Mesenteric fat pad (tissue), 1 donor: ENCODE measurements around the gene RBMS1. TPM values are rescaled to one million over a fixed set of nuclear protein-coding genes. Genes with fewer than 3 reads are reported as not detected.

ENCODE experiments used
- DNase-seq: peaks from one replicate; pipeline ENCODE4 v3.0.0-alpha.2; 2020; ENCODE audit warnings: low spot score
- long read RNA-seq: library from polyadenylated mRNA; unstranded; transcript quantifications from one replicate; pipeline ENCODE4 v2.0.0, GENCODE V29; 2020
- total RNA-seq: library from RNA; stranded (reverse); fragmentation: NEBNext Ultra II Directional; extraction: Animal tissue kit (Norgen Biotek cat#: 25700); gene quantifications from one replicate; pipeline ENCODE4 v1.2.1, GENCODE V29; 2021
- donor health status: DM: yes; HTN: yes; CAD: no.

The RBMS1 gene
- 144 TPM for total RNA-seq
- long read RNA-seq, full-length matches to known transcripts: 39 of 148 reads
- long read RNA-seq, partial matches to known transcripts: 13 of 148 reads
- long read RNA-seq, other reads (novel, unspliced or antisense): 96 of 148 reads

- DNase-seq: no peak
These were observed at the start of gene RBMS1 for GRCh38 chr2:160493227-160494028. Gene RBMS1 (minus strand): TSS chr2:160493807. CDS start chr2:160493363, 444 bp downstream.

- DNase-seq: no peak
These were observed 48.1 kb upstream of the RBMS1 start for GRCh38 chr2:160541745-160542144.

- DNase-seq: no peak
These were observed 45.1 kb upstream of the RBMS1 start for GRCh38 chr2:160538559-160539355.

GRCh38 chr2:160538115-160538514 is 44.5 kb upstream of the RBMS1 start:
- no peak for DNase-seq

- no peak for DNase-seq
These were observed 41.4 kb upstream of the RBMS1 start for GRCh38 chr2:160534996-160535395.

- no peak for DNase-seq
These were observed 40.6 kb upstream of the RBMS1 start for GRCh38 chr2:160534249-160534648.

GRCh38 chr2:160533482-160533881 is 39.9 kb upstream of the RBMS1 start:
- DNase-seq: no peak

- DNase-seq: no peak
These were observed 38.8 kb upstream of the RBMS1 start for GRCh38 chr2:160532388-160532787.

GRCh38 chr2:160522951-160523710 is 29.5 kb upstream of the RBMS1 start:
- DNase-seq: no peak

- DNase-seq: no peak
These were observed 24.1 kb upstream of the RBMS1 start for GRCh38 chr2:160517731-160518130.

- no peak for DNase-seq
These were observed 23.1 kb upstream of the RBMS1 start for GRCh38 chr2:160516547-160517365.

- DNase-seq: no peak
These were observed 21.5 kb upstream of the RBMS1 start for GRCh38 chr2:160515120-160515519.

- DNase-seq: no peak
These were observed 19.5 kb upstream of the RBMS1 start for GRCh38 chr2:160513120-160513519.

GRCh38 chr2:160512491-160512890 is 18.9 kb upstream of the RBMS1 start:
- DNase-seq: no peak

GRCh38 chr2:160510617-160511016 is 17.0 kb upstream of the RBMS1 start:
- DNase-seq: no peak

GRCh38 chr2:160509016-160509415 is 15.4 kb upstream of the RBMS1 start:
- DNase-seq: no peak

GRCh38 chr2:160507464-160507863 is 13.9 kb upstream of the RBMS1 start:
- DNase-seq: no peak

GRCh38 chr2:160507046-160507407 is 13.4 kb upstream of the RBMS1 start:
- no peak for DNase-seq

GRCh38 chr2:160506371-160507045 is 12.9 kb upstream of the RBMS1 start:
- DNase-seq: no peak

GRCh38 chr2:160505256-160505655 is 11.6 kb upstream of the RBMS1 start:
- no peak for DNase-seq
